SH-SY5Y (cell line): Measurements from ENCODE around the gene LCORL.

Experiments used
- GATA2 ChIP-seq: IDR thresholded peaks from 2 replicates; pipeline ENCODE4 v1.6.1; 2011; ENCODE audit warnings: mild to moderate bottlenecking, low read depth, low read length
- GATA3 ChIP-seq: IDR thresholded peaks from 2 replicates; pipeline ENCODE4 v1.6.1; 2011; ENCODE audit warnings: low read depth, mild to moderate bottlenecking, low read length, moderate library complexity

Gene LCORL

DNA sequence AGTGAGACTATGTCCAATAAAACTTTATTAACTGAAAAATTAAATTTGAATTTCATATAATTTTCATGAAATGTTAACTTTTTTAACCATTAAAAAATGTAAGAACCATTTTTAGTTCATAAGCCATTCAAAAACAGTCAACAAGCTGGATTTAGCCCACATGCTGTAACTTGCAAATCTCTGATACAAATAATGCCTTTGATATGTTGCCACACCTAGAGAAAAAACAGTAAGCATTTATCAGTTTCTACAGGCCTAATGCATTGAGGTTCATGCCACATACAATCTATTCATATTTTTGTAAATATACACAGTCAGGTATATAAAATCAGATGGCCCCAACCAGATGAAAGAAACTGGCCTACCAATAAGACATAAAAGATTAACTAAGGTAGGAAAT lies 52.8 kb downstream of the LCORL start:
- TF ChIP-seq GATA2, result no peak
- TF ChIP-seq GATA3, result no peak

DNA sequence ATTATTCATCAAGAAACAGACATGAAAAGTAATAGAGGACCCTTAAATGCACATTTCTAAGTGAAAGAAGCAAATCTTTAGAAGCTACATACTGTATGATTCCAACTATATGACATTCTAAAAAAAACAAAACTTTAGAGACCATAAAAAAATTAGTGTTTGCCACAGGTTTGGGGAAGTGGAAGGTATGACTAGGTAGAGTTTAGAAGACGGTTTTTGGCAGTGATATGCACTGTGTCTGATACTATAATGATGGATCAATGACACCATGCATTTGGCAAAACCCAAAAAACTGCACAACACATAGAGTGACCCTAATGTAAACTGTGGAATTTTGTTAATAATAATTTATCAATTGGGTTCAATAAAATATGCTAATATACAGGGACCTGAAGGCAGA lies 54.5 kb downstream of the LCORL start:
- TF ChIP-seq GATA2, result no peak
- TF ChIP-seq GATA3, result no peak

DNA sequence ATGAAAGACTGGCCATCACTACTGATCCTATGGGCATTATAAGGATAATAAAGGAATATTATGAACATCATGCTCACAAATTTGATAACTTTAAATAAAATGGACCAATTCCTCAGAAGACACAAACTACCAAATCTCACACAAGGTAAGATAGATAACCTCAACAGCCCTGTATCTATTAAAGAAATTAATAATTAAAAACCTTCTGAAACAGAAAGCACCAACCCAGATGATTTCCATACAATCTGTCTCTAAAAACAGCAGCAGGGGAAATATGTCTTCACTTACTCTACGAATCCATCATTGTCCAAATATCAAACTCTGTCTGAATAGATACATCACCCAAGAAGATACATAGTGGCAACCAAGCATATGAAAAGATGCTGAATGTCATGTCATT lies 55.2 kb downstream of the LCORL start:
- TF ChIP-seq GATA2, result no peak
- no peak for TF ChIP-seq GATA3

DNA sequence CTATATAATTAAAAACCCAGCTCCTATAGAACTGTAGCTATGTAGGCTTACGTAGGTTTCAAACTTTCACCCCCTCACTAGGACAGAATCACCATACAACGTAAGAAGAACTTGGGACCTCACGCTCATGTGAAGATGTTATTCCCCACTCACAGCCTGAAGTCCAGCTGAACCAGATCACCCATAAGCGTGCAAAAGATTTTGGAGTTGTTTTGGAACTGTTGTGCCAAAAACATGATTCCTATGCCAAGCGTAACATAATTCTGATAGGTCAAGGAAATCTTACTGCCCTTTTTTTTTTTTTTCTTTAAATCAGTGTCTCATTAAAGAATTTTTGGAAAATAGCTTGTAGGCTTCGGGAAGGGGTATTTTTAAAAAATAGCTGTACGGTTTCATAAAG lies 57.0 kb downstream of the LCORL start:
- no peak for TF ChIP-seq GATA3
- no peak for TF ChIP-seq GATA2

DNA sequence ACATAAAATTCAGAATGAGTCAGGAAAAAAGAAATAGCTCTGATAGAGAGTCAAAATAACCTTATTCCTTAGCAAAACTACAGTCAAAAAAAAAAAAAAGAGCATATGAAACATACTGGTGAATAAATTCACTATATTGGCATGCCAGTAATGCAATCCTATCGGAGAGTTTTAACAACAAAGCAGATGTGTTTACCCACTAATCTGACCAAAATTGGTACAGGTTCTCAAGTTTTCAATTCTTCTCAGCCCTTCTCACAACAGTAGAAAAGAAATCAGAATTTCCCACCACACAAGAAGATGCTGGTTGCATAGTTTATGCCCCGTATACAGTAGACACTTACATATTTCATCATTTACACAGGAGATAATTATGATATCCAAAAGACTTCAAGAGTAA lies 59.4 kb downstream of the LCORL start:
- no peak for TF ChIP-seq GATA3
- no peak for TF ChIP-seq GATA2

DNA sequence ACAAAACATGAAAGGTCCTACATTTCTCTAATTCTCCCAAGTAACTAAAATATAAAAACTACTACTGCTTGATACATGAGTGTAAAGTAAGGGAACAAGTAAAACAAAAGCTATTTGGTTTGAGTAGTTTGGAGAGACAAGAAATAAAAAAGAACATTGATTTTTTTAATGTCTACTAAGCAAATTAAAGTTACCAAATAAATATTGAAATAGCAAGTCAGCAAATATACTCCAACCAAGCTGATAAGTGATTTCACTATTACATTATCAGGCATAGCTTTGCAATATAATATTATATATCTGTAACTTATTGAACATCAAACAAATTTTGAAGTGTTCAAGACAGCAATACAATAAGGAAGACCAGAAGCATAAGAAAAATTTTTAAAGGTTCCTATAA lies 60.3 kb downstream of the LCORL start:
- TF ChIP-seq GATA2 (no peak), GATA3 (no peak)

DNA sequence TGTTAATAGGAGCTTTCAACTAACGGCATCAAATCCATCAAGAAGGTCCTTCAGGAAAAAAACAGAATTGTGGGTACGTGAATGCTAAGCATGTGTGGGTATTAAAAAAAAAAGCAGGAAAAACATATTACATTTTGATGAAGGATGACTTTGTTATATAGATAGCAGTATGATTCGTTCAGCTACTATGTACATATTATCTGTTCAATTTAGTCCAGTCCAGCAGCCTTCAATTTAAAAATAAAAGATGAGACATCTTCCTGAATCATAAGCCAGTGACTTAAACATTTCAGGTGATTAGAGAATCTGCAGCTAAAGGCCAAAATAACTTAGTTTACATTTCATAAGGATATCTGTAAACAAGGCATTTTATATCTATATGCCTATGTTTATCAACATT lies 63.4 kb downstream of the LCORL start:
- TF ChIP-seq GATA2, result no peak
- no peak for TF ChIP-seq GATA3

DNA sequence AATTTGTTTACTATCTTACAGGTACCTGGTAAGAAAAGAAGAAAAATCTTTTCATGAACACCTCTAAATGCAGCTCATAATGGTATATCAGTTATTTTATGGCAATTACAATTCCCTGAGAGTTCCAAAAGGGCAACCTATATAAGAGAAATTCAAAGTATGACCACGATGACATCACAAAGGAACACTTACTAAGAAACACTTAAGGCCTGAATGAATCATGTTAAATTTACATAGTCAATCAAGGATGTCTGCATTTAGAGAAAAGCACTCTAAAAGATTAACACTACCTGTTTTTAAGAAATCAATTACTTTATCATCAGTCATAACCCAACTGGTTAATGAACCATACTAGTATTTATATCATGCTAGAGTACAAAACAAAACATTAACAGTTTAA lies 63.9 kb downstream of the LCORL start:
- TF ChIP-seq GATA3, result no peak
- TF ChIP-seq GATA2, result no peak

DNA sequence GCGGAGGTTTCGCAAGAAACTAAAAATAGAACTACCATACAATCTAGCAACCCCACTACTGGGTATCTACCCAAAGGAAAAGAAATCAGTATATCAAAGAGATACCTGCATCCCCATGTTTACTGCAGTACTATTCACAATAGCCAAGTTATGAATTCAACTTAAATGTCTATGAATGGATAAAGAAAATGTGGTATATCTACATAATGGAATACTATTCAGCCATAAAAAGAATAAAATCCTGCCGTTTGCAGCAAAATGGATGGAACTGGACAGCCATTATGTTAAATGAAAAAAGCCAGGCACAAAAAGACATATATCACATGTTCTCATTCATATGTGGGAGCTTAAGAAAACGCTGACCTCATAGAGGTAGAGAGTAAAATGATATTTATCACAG lies 65.3 kb downstream of the LCORL start:
- TF ChIP-seq GATA2 (no peak), GATA3 (no peak)

DNA sequence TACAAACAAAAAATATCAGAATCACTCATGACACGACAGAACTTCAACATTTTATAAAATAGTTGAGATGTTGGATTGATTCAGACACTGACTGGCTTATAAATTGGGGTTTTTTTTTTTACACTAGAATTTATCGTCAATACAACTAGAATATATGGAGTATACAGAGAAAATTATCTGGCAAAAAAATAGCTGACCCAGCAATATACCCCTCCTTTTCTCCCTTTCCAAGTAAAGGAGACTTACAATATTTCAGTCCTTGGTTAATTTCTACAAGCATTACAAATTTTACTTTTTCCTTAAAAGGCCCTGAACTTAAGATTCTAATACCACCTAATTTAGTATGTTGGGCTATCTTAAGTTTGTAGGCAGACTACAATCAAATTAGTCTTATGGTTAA lies 76.3 kb downstream of the LCORL start:
- no peak for TF ChIP-seq GATA3
- no peak for TF ChIP-seq GATA2

DNA sequence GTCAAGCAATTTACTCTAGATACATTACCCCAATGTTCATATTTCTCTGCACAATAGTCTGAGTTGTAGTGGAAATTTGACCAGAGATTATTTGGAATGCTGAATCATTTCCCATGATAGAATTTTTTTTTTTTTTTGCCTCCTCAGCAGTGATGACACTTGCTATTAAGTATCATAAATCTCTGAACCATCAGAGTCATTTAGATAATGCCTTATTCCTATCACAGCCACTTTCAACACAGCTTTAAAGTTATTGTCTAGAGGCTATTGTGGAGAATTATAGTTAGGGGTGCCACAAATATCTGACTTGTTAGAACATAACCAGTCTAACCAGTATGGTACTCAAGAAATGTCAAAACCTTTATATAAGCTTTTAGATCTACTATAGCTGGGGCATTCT lies 79.8 kb downstream of the LCORL start:
- TF ChIP-seq GATA3 (no peak), GATA2 (no peak)

DNA sequence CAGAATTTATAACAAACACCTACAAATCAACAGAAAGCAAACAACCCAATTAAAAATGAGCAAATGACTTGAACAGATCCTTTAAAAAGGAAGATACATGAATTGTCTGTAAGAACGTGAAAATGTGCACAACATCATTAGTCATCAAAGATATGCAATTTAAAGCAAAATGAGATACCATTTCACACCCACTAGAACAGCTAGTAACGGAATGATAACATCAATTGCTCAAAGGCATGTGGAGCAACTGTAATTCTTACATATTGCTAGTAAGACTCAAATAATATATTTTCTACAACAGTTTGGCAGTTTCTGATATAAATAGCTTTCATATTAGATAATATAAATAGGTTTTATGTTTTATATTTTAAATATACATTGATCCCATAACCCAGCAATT lies 82.5 kb downstream of the LCORL start:
- TF ChIP-seq GATA2 (no peak), GATA3 (no peak)

DNA sequence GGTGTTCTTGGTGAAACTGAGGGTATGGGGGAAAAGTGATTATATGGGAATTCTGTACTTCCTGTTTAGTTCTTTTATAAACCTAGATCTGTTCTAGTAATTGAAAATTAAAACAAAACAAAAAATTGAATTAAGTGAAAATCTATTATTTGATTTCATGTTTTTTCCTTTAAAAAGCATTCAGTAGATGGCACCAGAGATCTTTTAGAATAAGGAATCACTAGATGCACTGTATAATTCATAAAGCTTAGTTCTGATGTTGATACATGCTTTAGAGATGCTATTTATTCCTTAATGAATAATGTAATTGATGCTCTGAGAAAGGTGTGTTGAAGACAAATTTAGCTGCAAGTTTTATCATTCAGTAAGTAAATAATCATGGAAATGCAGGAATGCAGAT lies 87.3 kb downstream of the LCORL start:
- no peak for TF ChIP-seq GATA2
- TF ChIP-seq GATA3, result no peak

DNA sequence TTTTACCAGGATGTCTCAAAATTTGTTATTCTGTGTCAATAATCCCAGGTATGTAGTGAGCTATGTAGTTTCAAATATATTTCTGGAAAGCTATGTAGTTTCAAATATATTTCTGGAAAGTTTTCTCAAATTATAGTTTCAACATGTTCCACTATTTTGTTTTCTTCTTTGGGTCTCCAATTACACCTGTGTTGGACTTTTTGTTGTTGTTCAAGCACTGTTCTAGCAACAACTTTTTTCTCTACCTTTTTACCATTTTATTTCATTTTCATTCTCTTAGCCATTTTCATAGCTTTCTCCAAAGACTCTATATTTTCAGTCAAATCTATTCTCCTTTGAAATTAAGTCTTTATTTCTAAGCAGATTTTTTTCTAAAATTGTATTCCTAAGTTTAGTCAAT lies 88.4 kb downstream of the LCORL start:
- TF ChIP-seq GATA3 (no peak), GATA2 (no peak)

DNA sequence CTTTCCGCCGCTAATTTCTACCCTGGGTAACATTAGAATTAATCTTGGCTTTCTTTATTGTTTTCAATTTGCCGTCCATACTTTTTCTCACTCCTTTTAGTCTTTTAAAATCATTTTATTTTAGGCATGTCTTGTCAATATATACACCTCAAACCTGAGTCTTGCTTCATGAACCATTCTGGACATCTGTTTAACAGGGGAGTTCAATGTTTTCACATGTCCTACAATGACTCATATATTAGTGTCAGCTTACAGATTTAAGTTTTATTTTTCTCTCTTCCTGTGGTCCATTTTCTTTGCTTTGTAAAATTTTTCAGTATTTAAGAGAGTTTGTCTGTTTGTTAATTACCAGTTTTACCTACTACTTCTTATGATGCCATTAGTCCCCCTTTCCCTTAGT lies 89.5 kb downstream of the LCORL start:
- TF ChIP-seq GATA3, result no peak
- no peak for TF ChIP-seq GATA2

DNA sequence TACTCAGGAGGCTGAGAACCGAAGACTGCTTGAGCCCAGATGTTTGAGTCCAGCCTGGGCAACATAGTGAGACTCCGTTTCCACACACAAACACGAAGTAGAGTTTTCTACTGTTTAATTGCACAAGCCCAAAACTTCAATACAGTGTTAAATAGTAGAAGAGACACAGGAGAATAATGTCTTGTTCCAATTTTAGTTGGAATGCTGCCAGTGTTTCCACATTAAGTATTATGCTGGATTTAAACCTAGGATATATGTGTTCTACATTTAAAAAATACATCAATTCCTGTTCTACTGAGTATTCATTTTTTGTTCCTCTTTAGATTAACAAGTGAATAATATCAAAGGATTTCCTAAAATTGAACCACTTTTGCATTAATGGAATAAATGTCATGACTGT lies 91.3 kb downstream of the LCORL start:
- no peak for TF ChIP-seq GATA2
- no peak for TF ChIP-seq GATA3
